H9 (cell line): ENCODE measurements around the gene TMEM82. TPM values are rescaled to one million over a fixed set of nuclear protein-coding genes. Genes with fewer than 3 reads are reported as not detected.

ENCODE experiments used
- DNase-seq: peaks from one replicate; pipeline ENCODE4 v3.0.0-alpha.2; 2017
- H2AFZ ChIP-seq: one replicate; pipeline ENCODE4 v1.6.1; 2013; ENCODE audit warnings: mild to moderate bottlenecking, low read length, control low read depth, moderate library complexity
- H2AK5ac ChIP-seq: 2 replicates; pipeline ENCODE4 v1.6.1; 2013; ENCODE audit warnings: low read length, control low read depth, mixed read lengths; ENCODE audit not compliant: insufficient read length
- H2BK120ac ChIP-seq: one replicate; pipeline ENCODE4 v1.6.1; 2013; ENCODE audit warnings: low read depth, mild to moderate bottlenecking, low read length, control low read depth, inconsistent platforms; ENCODE audit not compliant: poor library complexity, severe bottlenecking
- H2BK12ac ChIP-seq: 2 replicates; pipeline ENCODE4 v1.6.1; 2013; ENCODE audit warnings: low read length, control low read depth, mixed read lengths, low read depth; ENCODE audit not compliant: insufficient read length
- H2BK15ac ChIP-seq: 2 replicates; pipeline ENCODE4 v1.6.1; 2013; ENCODE audit warnings: low read depth, low read length, control low read depth
- H2BK20ac ChIP-seq: one replicate; pipeline ENCODE4 v1.6.1; 2013; ENCODE audit warnings: low read depth, mild to moderate bottlenecking, low read length, control low read depth, inconsistent platforms; ENCODE audit not compliant: poor library complexity, severe bottlenecking
- H2BK5ac ChIP-seq: 2 replicates; pipeline ENCODE4 v1.6.1; 2013; ENCODE audit warnings: low read length, control low read depth, mixed read lengths; ENCODE audit not compliant: insufficient read length
- H3K14ac ChIP-seq: 2 replicates; pipeline ENCODE4 v1.6.1; 2013; ENCODE audit warnings: low read length, control low read depth; ENCODE audit not compliant: insufficient read depth
- H3K18ac ChIP-seq: 2 replicates; pipeline ENCODE4 v1.6.1; 2013; ENCODE audit warnings: low read depth, mild to moderate bottlenecking, mixed read lengths, low read length, control low read depth; ENCODE audit not compliant: insufficient read length
- H3K23ac ChIP-seq: 2 replicates; pipeline ENCODE4 v1.6.1; 2013; ENCODE audit warnings: low read length, control low read depth, mixed read lengths, low read depth; ENCODE audit not compliant: insufficient read length
- H3K23me2 ChIP-seq: 2 replicates; pipeline ENCODE4 v1.6.1; 2013; ENCODE audit warnings: low read depth, mild to moderate bottlenecking, mixed read lengths, low read length, control low read depth; ENCODE audit not compliant: insufficient read length, poor library complexity, severe bottlenecking
- H3K27ac ChIP-seq: 2 replicates; pipeline ENCODE4 v1.5.1; 2013; ENCODE audit warnings: low read length, control low read depth, mixed read lengths, low read depth; ENCODE audit not compliant: insufficient read length
- H3K27me3 ChIP-seq: 2 replicates; pipeline ENCODE4 v1.6.1; 2013; ENCODE audit warnings: low read length, control low read depth, inconsistent platforms; ENCODE audit not compliant: insufficient read depth
- H3K4ac ChIP-seq: 2 replicates; pipeline ENCODE4 v1.6.1; 2013; ENCODE audit warnings: low read depth, mild to moderate bottlenecking, control low read depth, inconsistent platforms, low read length, moderate library complexity
- H3K4me1 ChIP-seq: 2 replicates; pipeline ENCODE4 v1.6.1; 2013; ENCODE audit warnings: low read length, control low read depth, inconsistent platforms; ENCODE audit not compliant: insufficient read depth
- H3K4me2 ChIP-seq: 2 replicates; pipeline ENCODE4 v1.6.1; 2013; ENCODE audit warnings: low read length, control low read depth, mixed read lengths; ENCODE audit not compliant: insufficient read length, insufficient read depth
- H3K56ac ChIP-seq: 2 replicates; pipeline ENCODE4 v1.6.1; 2013; ENCODE audit warnings: low read depth, mild to moderate bottlenecking, mixed read lengths, low read length, control low read depth; ENCODE audit not compliant: insufficient read length
- H3K79me1 ChIP-seq: 2 replicates; pipeline ENCODE4 v1.6.1; 2013; ENCODE audit warnings: low read depth, mild to moderate bottlenecking, moderate library complexity, low read length, control low read depth, inconsistent platforms; ENCODE audit not compliant: insufficient read depth, poor library complexity, severe bottlenecking
- H3K79me2 ChIP-seq: 2 replicates; pipeline ENCODE4 v1.6.1; 2013; ENCODE audit warnings: low read length, control low read depth, inconsistent platforms; ENCODE audit not compliant: insufficient read depth
- H3K9ac ChIP-seq: 2 replicates; pipeline ENCODE4 v1.6.1; 2013; ENCODE audit warnings: low read length, control low read depth, mixed read lengths; ENCODE audit not compliant: insufficient read length; ENCODE audit errors: extremely low read depth
- H3K9me3 ChIP-seq: one replicate; pipeline ENCODE4 v1.6.1; 2013; ENCODE audit warnings: low read depth, low read length, inconsistent platforms; ENCODE audit not compliant: control insufficient read depth
- H3T11ph ChIP-seq: one replicate; pipeline ENCODE4 v1.6.1; 2013; ENCODE audit warnings: mild to moderate bottlenecking, low read length, control low read depth, inconsistent platforms
- H4K20me1 ChIP-seq: one replicate; pipeline ENCODE4 v1.6.1; 2013; ENCODE audit not compliant: control insufficient read depth, insufficient read length, insufficient read depth
- H4K5ac ChIP-seq: 2 replicates; pipeline ENCODE4 v1.6.1; 2013; ENCODE audit warnings: low read depth, mild to moderate bottlenecking, mixed read lengths, low read length, control low read depth; ENCODE audit not compliant: insufficient read length
- H4K8ac ChIP-seq: replicated peaks from 2 replicates; pipeline ENCODE4 v1.6.1; 2013; ENCODE audit warnings: low read length, control low read depth, mixed read lengths, low read depth; ENCODE audit not compliant: insufficient read length
- H4K91ac ChIP-seq: 2 replicates; pipeline ENCODE4 v1.6.1; 2013; ENCODE audit warnings: low read depth, mild to moderate bottlenecking, moderate library complexity, mixed read lengths, low read length, control low read depth; ENCODE audit not compliant: insufficient read length
- H3K27ac Mint-ChIP-seq, 3 experiments: 2 replicates in 2 of 3; 3 replicates in 1 of 3; pipeline ENCODE4 v1.8.0; 2020 to 2021; ENCODE audit warnings: mixed read lengths in 3 of 3, mild to moderate bottlenecking in 1 of 3, moderate library complexity in 1 of 3
- H3K27me3 Mint-ChIP-seq: 2 replicates; pipeline ENCODE4 v1.8.0; 2021; ENCODE audit warnings: low read depth, mild to moderate bottlenecking, moderate library complexity, mixed read lengths
- H3K36me3 Mint-ChIP-seq, 3 experiments: 2 replicates in 2 of 3; 3 replicates in 1 of 3; pipeline ENCODE4 v1.8.0; 2020 to 2021; ENCODE audit warnings: low read depth in 3 of 3, mixed read lengths in 3 of 3; ENCODE audit not compliant: insufficient read depth in 1 of 3
- H3K4me1 Mint-ChIP-seq, 2 experiments: 2 replicates each; pipeline ENCODE4 v1.8.0; 2020; ENCODE audit warnings: mixed read lengths in 2 of 2
- H3K4me3 Mint-ChIP-seq, 2 experiments: 2 replicates in 1 of 2; 3 replicates in 1 of 2; pipeline ENCODE4 v1.8.0; 2020 to 2021; ENCODE audit warnings: mild to moderate bottlenecking in 2 of 2, mixed read lengths in 2 of 2, moderate library complexity in 1 of 2
- H3K9me3 Mint-ChIP-seq, 2 experiments: 2 replicates in 1 of 2; 3 replicates in 1 of 2; pipeline ENCODE4 v1.8.0; 2020; ENCODE audit warnings: mild to moderate bottlenecking in 2 of 2, mixed read lengths in 2 of 2, moderate library complexity in 1 of 2
- CTCF ChIP-seq: fragments of 200-600 bp; sonication (generic); conservative IDR thresholded peaks from 3 replicates; pipeline ENCODE4 v1.8.0; 2021; ENCODE audit warnings: antibody characterized with exemption, mild to moderate bottlenecking
- WGBS: extraction: QIAGEN DNeasy Blood & Tissue Kit; methylation state at CpG from one replicate; pipeline ENCODE4 v1.1.7; 2013; ENCODE audit warnings: missing lambda C conversion rate, low lambda C conversion rate, mixed read lengths; ENCODE audit not compliant: insufficient read length; ENCODE audit errors: extremely low coverage; 5-methylcytosine and 5-hydroxymethylcytosine counted together
- total RNA-seq: library from RNA; stranded (reverse); gene quantifications from 2 replicates; pipeline ENCODE4 v1.2.1, GENCODE V29; 2021

Gene TMEM82
- total RNA-seq, 1 experiment from 2014 or later = 1.4 TPM

- H3K18ac ChIP-seq = no peak overlapping the region
- no peak overlapping the region for H2AFZ ChIP-seq
- H4K8ac ChIP-seq = no peak overlapping the region
- Mint-ChIP-seq H3K27me3 (peaks cover 5% of the 10 kb centered on the region), H3K36me3 (no peaks in the 10 kb centered on the region; a peak in 1 of 7 replicates), H3K9me3 (no peaks in the 10 kb centered on the region), H3K4me1 (peaks cover 3 to 5% of the 10 kb centered on the region in 2 experiments; a peak in 2 of 4 replicates), H3K27ac (peak overlapping the region in 2 of 3 experiments; percentile 46 to 85; a peak in 3 of 7 replicates), H3K4me3 (no peak overlapping the region)
- H3K79me2 ChIP-seq = no peaks in the 10 kb centered on the region
- H2BK20ac ChIP-seq = no peak overlapping the region
- DNase-seq = no peak
- H3K79me1 ChIP-seq = no peaks in the 10 kb centered on the region
- no peaks in the 10 kb centered on the region for H3K9me3 ChIP-seq
- H2BK15ac ChIP-seq = no peak overlapping the region
- H4K5ac ChIP-seq = no peak overlapping the region
- H4K20me1 ChIP-seq = no peaks in the 10 kb centered on the region
- H3K56ac ChIP-seq = no peak overlapping the region
- no peak overlapping the region for H3K14ac ChIP-seq
- H3K4ac ChIP-seq = no peak overlapping the region
- H2BK12ac ChIP-seq = no peak overlapping the region
- H2AK5ac ChIP-seq = no peak overlapping the region
- H3K23me2 ChIP-seq = no peaks in the 10 kb centered on the region
- no peak for TF ChIP-seq CTCF
- no peak overlapping the region for H3T11ph ChIP-seq
- H3K27me3 ChIP-seq = no peaks in the 10 kb centered on the region
- no CpG with 5 or more reads among the region's 5 CpGs for WGBS
- H3K23ac ChIP-seq = no peak overlapping the region
- H3K4me1 ChIP-seq = no peaks in the 10 kb centered on the region; the same call in 1 of the 2 replicates
- no peak overlapping the region for H4K91ac ChIP-seq
- no peak overlapping the region for H2BK120ac ChIP-seq
- no peak overlapping the region for H3K9ac ChIP-seq
- H3K27ac ChIP-seq = no peak overlapping the region
- H2BK5ac ChIP-seq = no peak overlapping the region
- H3K4me2 ChIP-seq = no peak overlapping the region
Measured at GRCh38 chr1:15748264-15748663, 6.0 kb downstream of the TMEM82 start.
